Heart left ventricle (tissue), 16 donors: ENCODE data around the gene F13B. TPM values are rescaled to one million over a fixed set of nuclear protein-coding genes. Genes with fewer than 3 reads are reported as not detected.

ENCODE experiments used
- ATAC-seq, 4 donors: fragments of 200-7000 bp; cut with Tn5 transposase; one replicate each; pipeline ENCODE4 v1.9.1; 2020 to 2022; ENCODE audit warnings: moderate library complexity in 4 of 4, mild to moderate bottlenecking in 3 of 4, moderate number of reproducible peaks in 1 of 4
- DNase-seq, 5 donors: peaks; one replicate each; pipeline ENCODE4 v3.0.0-alpha.2; 2020
- H3K27ac ChIP-seq, 12 donors: fragments of 200-600 bp; sonication (generic) in 4 of 12; one replicate each; pipeline versions ENCODE4 v1.5.0 to v1.8.0; 2016 to 2022; ENCODE audit warnings: mild to moderate bottlenecking in 2 of 12
- H3K27me3 ChIP-seq, 9 donors: fragments of 200-600 bp; sonication (generic) in 2 of 9; one replicate each; pipeline versions ENCODE4 v1.5.1 to v1.8.0; 2016 to 2022; ENCODE audit warnings: mild to moderate bottlenecking in 3 of 9
- H3K36me3 ChIP-seq, 9 donors: fragments of 200-600 bp; sonication (generic) in 2 of 9; one replicate each; pipeline versions ENCODE4 v1.5.0 to v1.8.0; 2018 to 2022; ENCODE audit warnings: mild to moderate bottlenecking in 2 of 9
- H3K4me1 ChIP-seq, 12 donors: fragments of 200-600 bp; sonication (generic) in 4 of 12; one replicate each; pipeline versions ENCODE4 v1.5.0 to v1.8.0; 2016 to 2022; ENCODE audit warnings: mild to moderate bottlenecking in 3 of 12
- H3K4me3 ChIP-seq, 12 donors: fragments of 200-600 bp; sonication (generic) in 4 of 12; one replicate each; pipeline versions ENCODE4 v1.5.0 to v1.8.0; 2017 to 2022; ENCODE audit warnings: mild to moderate bottlenecking in 9 of 12, moderate library complexity in 4 of 12
- H3K9me3 ChIP-seq, 12 donors: fragments of 200-600 bp; sonication (generic) in 4 of 12; one replicate each; pipeline versions ENCODE4 v1.5.0 to v1.8.0; 2016 to 2022; ENCODE audit warnings: mild to moderate bottlenecking in 1 of 12
- CTCF ChIP-seq, 12 donors: fragments of 200-600 bp; sonication (generic) in 4 of 12; IDR thresholded peaks; one replicate each; pipeline versions ENCODE4 v1.5.0 to v1.8.0; 2018 to 2022; ENCODE audit warnings: antibody characterized with exemption in 12 of 12, mild to moderate bottlenecking in 5 of 12
- POLR2A ChIP-seq, 2 donors: fragments of 450-650 bp; IDR thresholded peaks; one replicate each; pipeline ENCODE4 v1.6.1; 2017; ENCODE audit warnings: antibody characterized with exemption in 2 of 2, mild to moderate bottlenecking in 2 of 2, moderate library complexity in 2 of 2
- WGBS, 4 donors: extraction: QIAGEN DNeasy Blood & Tissue Kit in 2 of 4; methylation state at CpG; one replicate each; pipeline versions ENCODE4 v1.1.5 to v1.1.7; 2013 to 2018; 5-methylcytosine and 5-hydroxymethylcytosine counted together
- intact Hi-C, 10 donors: fragments of 100-400 bp; cut with DNase I; formaldehyde crosslinking; loops; one replicate each; pipeline versions ENCODE4 v1.11.1 to v1.14.2; 2022
- long read RNA-seq, 3 donors: library from polyadenylated mRNA; unstranded; transcript quantifications; one replicate each; pipeline ENCODE4 v2.0.0, GENCODE V29; 2020 to 2021
- polyA plus RNA-seq, 2 donors: library from polyadenylated mRNA; stranded (reverse); fragments of 200-250 nt; gene quantifications; one replicate each; pipeline ENCODE4 v1.2.3, GENCODE V29; 2013
- total RNA-seq, 9 donors: library from RNA; depleted of rRNA in 2 of 9; stranded (reverse); fragments of >200 nt in 2 of 9; fragmentation: NEBNext Ultra II Directional in 3 of 9; extraction: Animal tissue kit (Norgen Biotek cat#: 25700) in 3 of 9; gene quantifications; one replicate each; pipeline versions ENCODE4 v1.1.0 to v1.2.4, GENCODE V29; 2016 to 2023
- donor health status: ischemic (EF 13 %, LVEDD 7.1; RV severe dilation, severe dysfunction).
- donor health status: healthy with polysubstance abuse.
- donor health status: DM: no; HTN: yes; CAD: no.
- donor health status: DM: no; HTN: no; CAD: no.
- donor health status: ischemic (EF 25% LVEDD 6.9; RV normal size, moderate dysfunction).
- donor health status: ischemic (EF 25% LVEDD 5.7; RV mildly dilated, moderate dysfunction).
- donor health status: healthy.
- donor health status: DM: yes; HTN: yes; CAD: no.
- donor health status: ischemic (EF 35%, LVEDD 5.7; RV mildly dilated, moderate dysfunction).
- donor health status: nonischemic (EF 11% LVEDD 7.7; RV severe dilation, severe dysfunction).
- donor health status: DM: yes; HTN: yes; CAD: no.
- donor health status: PGD.
- donor health status: ischemic (EF 29% LVEDD 5.4; RV normal size, mild dysfunction).
- donor health status: nonischemic (EF 23%, LVEDD 6.1; RV moderate dilation, normal function).

Gene F13B
- not detected for total RNA-seq
- not detected for polyA plus RNA-seq
- long read RNA-seq, donor 1: 0 reads
- long read RNA-seq, donor 2: 0 reads
- long read RNA-seq, donor 3: 0 reads

- Histone ChIP-seq H3K27me3 (no peaks in the 10 kb centered on the region), H3K27ac (no peak within 1 kb of the TSS), H3K4me1 (no peaks in the 10 kb centered on the region), H3K9me3 (peaks cover 0 to 9% (median 0%) of the 10 kb centered on the region in 12 donors), H3K4me3 (no peak within 1 kb of the TSS), H3K36me3 (no peaks in the 10 kb centered on the region)
- TF ChIP-seq POLR2A (IDR thresholded peaks at IDR 0.05): no peak
- no peak for TF ChIP-seq CTCF (IDR thresholded peaks at IDR 0.05)
- WGBS, 4 donors: 83 to 91% (median 86%) methylated on average over 3 of the region's 3 CpGs
- intact Hi-C loops: no loop called here
- DNase-seq: no peak
- ATAC-seq: no peak
These were observed at the start of gene F13B for GRCh38 chr1:197066719-197067456. TSS of gene F13B (minus strand) at chr1:197067260. CDS start at chr1:197067223, 37 bp downstream.

- Histone ChIP-seq H3K36me3 (no peaks in the 10 kb centered on the region), H3K27ac (no peak overlapping the region), H3K9me3 (no peaks in the 10 kb centered on the region), H3K4me3 (no peak overlapping the region), H3K4me1 (no peaks in the 10 kb centered on the region), H3K27me3 (no peaks in the 10 kb centered on the region)
- TF ChIP-seq CTCF (IDR thresholded peaks at IDR 0.05): no peak
- TF ChIP-seq POLR2A (IDR thresholded peaks at IDR 0.05): no peak
- no peak for DNase-seq
- no peak for ATAC-seq
- 97 to 100% (median 97%) methylated on average over 2 of the region's 2 CpGs for WGBS, 4 donors
- intact Hi-C loops: no loop called here
These were observed 49.1 kb upstream of the F13B start for GRCh38 chr1:197116156-197116555.

- 97 to 100% (median 99%) methylated on average over 1 of the region's 1 CpG for WGBS, 4 donors
- intact Hi-C loops: no loop called here
- no peak overlapping the region for H3K27ac ChIP-seq
- H3K9me3 ChIP-seq: no peaks in the 10 kb centered on the region
- no peaks in the 10 kb centered on the region for H3K27me3 ChIP-seq
- H3K36me3 ChIP-seq: no peaks in the 10 kb centered on the region
- H3K4me3 ChIP-seq: no peak overlapping the region
- ATAC-seq (no peak), DNase-seq (no peak)
- no peak for TF ChIP-seq CTCF (IDR thresholded peaks at IDR 0.05)
- TF ChIP-seq POLR2A (IDR thresholded peaks at IDR 0.05): no peak
- peaks cover 0 to 9% (median 0%) of the 10 kb centered on the region in 12 donors for H3K4me1 ChIP-seq
These were observed 39.8 kb upstream of the F13B start for GRCh38 chr1:197106869-197107268.

GRCh38 chr1:197103300-197103699, 36.2 kb upstream of the F13B start:
- ATAC-seq (no peak), DNase-seq (no peak)
- Histone ChIP-seq H3K4me3 (no peak overlapping the region), H3K27ac (no peak overlapping the region), H3K36me3 (no peaks in the 10 kb centered on the region), H3K27me3 (no peaks in the 10 kb centered on the region), H3K4me1 (peaks cover 0 to 25% (median 7%) of the 10 kb centered on the region in 12 donors), H3K9me3 (no peaks in the 10 kb centered on the region)
- TF ChIP-seq POLR2A (IDR thresholded peaks at IDR 0.05) (no peak), CTCF (IDR thresholded peaks at IDR 0.05) (no peak)
- intact Hi-C loops: no loop called here
- 61 to 73% (median 66%) methylated on average over 5 of the region's 5 CpGs for WGBS, 4 donors
